Measurements from ENCODE around the gene WNT9B.

The WNT9B gene

GRCh38 chr17:46896991-46897390 lies 45.6 kb downstream of the WNT9B start:
- no peak overlapping the region for H3K4me3 ChIP-seq (ENCODE audit: low read length)
- TF ChIP-seq, protein P1, sequence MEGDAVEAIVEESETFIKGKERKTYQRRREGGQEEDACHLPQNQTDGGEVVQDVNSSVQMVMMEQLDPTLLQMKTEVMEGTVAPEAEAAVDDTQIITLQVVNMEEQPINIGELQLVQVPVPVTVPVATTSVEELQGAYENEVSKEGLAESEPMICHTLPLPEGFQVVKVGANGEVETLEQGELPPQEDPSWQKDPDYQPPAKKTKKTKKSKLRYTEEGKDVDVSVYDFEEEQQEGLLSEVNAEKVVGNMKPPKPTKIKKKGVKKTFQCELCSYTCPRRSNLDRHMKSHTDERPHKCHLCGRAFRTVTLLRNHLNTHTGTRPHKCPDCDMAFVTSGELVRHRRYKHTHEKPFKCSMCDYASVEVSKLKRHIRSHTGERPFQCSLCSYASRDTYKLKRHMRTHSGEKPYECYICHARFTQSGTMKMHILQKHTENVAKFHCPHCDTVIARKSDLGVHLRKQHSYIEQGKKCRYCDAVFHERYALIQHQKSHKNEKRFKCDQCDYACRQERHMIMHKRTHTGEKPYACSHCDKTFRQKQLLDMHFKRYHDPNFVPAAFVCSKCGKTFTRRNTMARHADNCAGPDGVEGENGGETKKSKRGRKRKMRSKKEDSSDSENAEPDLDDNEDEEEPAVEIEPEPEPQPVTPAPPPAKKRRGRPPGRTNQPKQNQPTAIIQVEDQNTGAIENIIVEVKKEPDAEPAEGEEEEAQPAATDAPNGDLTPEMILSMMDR (conservative IDR thresholded peaks at IDR 0.05; ENCODE audit: low read depth, low read length): no peak
- no peak for DNase-seq (ENCODE audit: low read depth)

DNA sequence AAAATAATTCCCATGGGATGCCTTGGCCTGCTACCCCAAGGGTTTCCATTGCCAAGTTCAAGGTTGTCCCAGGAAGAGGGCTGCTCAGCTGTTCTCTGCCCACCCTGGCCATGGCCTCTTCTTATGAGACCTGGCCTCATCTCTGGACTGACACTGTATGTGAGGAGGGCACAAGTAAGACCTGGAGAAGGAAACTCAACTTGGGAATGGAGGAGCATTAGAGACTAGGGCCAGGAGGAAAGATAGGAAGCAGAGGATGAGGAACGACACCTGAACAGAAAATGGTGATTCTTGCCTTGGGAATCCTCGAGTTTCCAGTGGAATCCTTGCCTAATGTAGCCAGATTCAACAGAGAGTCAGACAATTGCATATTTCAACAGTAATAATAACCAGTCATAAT lies 47.0 kb downstream of the WNT9B start:
- DNase-seq (ENCODE audit: low read depth): no peak
- H3K4me3 ChIP-seq (ENCODE audit: low read length): no peak overlapping the region

DNA sequence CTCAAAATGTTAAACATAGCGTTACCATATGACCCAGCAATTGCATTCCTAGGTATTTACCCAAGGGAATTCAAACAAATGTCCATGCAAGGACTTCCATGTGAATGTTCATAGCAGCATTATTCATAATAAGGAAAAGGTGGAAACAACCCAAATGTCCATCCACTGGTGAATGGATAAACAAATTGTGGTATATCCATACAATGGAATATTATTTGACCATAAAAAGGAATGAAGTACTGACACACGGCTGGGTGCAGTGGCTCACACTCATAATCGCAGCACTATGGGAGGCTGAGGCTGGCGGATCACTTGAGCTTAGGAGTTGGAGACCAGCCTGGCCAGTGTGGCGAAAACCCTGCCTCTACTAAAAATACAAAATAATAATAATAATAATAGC lies 47.5 kb downstream of the WNT9B start:
- no peak for DNase-seq (ENCODE audit: low read depth)
- TF ChIP-seq, protein P1 (conservative IDR thresholded peaks at IDR 0.05; ENCODE audit: low read depth, low read length): no peak
- no peak overlapping the region for H3K4me3 ChIP-seq (ENCODE audit: low read length)

More for the DNA sequence above, 47.0 kb downstream of the WNT9B start:
- TF ChIP-seq, protein P1 (conservative IDR thresholded peaks at IDR 0.05; ENCODE audit: low read depth, low read length): no peak

- TF ChIP-seq, protein P1 (conservative IDR thresholded peaks at IDR 0.05; ENCODE audit: low read depth, low read length): no peak
- H3K4me3 ChIP-seq (ENCODE audit: low read length): no peak overlapping the region
- no peak for DNase-seq (ENCODE audit: low read depth)
Observed at GRCh38 chr17:46901291-46901690, 49.9 kb downstream of the WNT9B start.

DNA sequence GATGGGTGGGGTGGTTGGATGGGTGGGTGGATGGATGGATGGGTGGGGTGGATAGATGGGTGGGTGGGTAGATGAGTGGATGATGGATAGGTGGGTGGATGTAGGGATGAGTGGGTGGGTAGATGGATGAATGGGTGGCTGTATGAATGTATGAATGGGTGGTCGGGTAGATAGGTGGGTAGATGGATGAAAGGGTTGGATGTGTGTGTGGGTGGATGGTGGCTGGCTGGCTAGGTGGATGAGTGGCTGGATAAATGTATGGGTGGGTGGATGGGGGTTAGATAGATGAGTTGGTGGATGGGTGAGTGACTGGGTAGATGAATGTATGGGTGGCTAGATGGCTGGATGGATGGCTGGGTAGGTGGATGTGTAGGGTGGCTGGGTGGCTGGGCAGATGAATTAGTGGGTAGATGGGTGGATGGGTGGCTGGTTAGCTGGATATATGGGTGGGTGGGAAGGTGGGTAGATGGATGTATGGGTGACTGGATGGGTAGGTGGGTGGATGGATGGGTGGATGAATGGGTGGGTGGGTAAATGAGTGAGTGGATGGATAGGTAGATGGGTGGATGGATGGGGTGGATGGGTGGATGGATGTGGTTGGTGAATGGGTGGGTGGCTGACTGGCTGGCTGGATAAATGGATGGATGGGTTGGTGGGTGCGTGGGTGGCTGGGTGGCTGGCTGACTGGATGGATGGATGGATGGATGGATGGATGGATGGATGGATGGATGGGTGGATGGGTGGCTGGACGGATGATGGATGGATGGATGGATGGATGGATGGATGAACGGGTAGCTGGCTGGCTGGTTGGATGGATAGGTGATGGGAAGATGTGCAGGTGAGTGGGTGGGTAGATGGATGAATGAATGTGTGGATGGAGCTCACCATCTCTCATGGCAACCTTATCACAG lies 52.6 kb downstream of the WNT9B start:
- no peak for DNase-seq (ENCODE audit: low read depth)
- TF ChIP-seq, protein P1 (conservative IDR thresholded peaks at IDR 0.05; ENCODE audit: low read depth, low read length): no peak
- no peak overlapping the region for H3K4me3 ChIP-seq (ENCODE audit: low read length)

DNA sequence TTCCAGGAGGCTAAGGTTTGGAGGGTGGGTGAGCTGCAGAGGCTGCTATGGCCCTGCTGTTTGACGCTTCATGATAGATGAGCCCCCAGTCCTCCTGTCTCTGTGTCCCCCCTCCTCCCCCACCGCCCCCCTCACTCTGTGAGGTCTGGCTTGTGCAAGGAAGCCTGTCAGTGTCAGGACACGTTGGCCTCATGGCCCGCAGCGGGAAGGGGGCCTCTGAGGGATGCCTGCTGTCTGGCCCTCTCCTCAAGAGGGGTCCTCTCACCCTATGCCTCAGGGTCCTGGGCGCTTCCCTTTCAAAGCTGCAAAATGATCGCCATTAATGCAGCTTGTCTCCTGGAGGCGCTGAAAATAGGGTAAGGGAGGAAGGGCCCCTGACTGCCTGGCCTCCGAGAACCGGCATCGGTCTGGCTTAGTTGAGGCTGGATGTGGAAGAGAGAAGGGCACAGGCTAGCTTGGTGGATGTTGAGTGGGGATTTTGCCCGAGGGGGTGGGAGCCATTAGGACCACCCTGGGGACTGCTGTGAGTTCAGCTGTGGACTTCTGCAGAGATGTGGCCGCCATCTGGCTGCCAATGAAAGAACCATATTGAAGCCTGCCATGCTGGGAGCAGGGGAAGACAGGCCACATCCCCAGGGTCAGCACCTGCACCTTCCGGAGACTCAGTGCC lies 56.8 kb downstream of the WNT9B start:
- H3K4me3 ChIP-seq (ENCODE audit: low read length): no peak overlapping the region
- DNase-seq (ENCODE audit: low read depth): no peak
- TF ChIP-seq, protein P1 (conservative IDR thresholded peaks at IDR 0.05; ENCODE audit: low read depth, low read length): no peak

Data from retinal pigment epithelial cell (primary cell).